Astrocyte (in vitro differentiated cells and primary cell): ENCODE results near the gene ECHDC3.

ENCODE experiments used
- CTCF ChIP-seq: IDR thresholded peaks from 2 replicates; pipeline ENCODE4 v1.5.1; 2011; ENCODE audit warnings: low read depth, mild to moderate bottlenecking, inconsistent platforms, low read length, moderate library complexity; ENCODE audit not compliant: insufficient read depth
- EZH2 ChIP-seq: IDR thresholded peaks from 2 replicates; pipeline ENCODE4 v1.6.1; 2012; ENCODE audit warnings: mild to moderate bottlenecking, low read length, inconsistent platforms; ENCODE audit not compliant: insufficient read depth

GRCh38 chr10:11765141-11765540 is 23.0 kb downstream of the ECHDC3 start:
- no peak for TF ChIP-seq CTCF
- no peak for TF ChIP-seq EZH2
